AG04450 (cell line): ENCODE measurements around the gene FNDC3B. TPM values are rescaled to one million over a fixed set of nuclear protein-coding genes. Genes with fewer than 3 reads are reported as not detected.

Source experiments
- CTCF ChIA-PET: fragments of 300-600, 350-600 bp; formaldehyde crosslinking; extraction: SDS; loops from one replicate; lab custom pipeline; 2022; ENCODE audit warnings: antibody characterized with exemption, inconsistent platforms; lab: Charles Lee
- POLR2A ChIA-PET: fragments of 350-600 bp; formaldehyde crosslinking; extraction: SDS; loops from one replicate; lab custom pipeline; 2021; ENCODE audit warnings: antibody characterized with exemption, inconsistent platforms; lab: Yijun Ruan, JAX
- DNase-seq: peaks from one replicate; pipeline ENCODE4 v3.0.0-alpha.2; 2011; ENCODE audit warnings: low read depth, low spot score
- H3K27ac ChIP-seq: one replicate; pipeline ENCODE4 v1.5.1; 2012; ENCODE audit warnings: low read depth, low read length, control low read depth
- H3K27me3 ChIP-seq: one replicate; pipeline ENCODE4 v1.6.0; 2012; ENCODE audit warnings: low read length; ENCODE audit not compliant: control insufficient read depth, insufficient read depth
- H3K4me3 ChIP-seq: 2 replicates; pipeline ENCODE4 v1.5.1; 2011; ENCODE audit warnings: mild to moderate bottlenecking, low read depth, low read length, control low read depth
- H3K9me3 ChIP-seq: 2 replicates; pipeline ENCODE4 v1.5.1; 2012; ENCODE audit warnings: low read length; ENCODE audit not compliant: control insufficient read depth, insufficient read depth
- CTCF ChIP-seq: IDR thresholded peaks from 2 replicates; pipeline ENCODE4 v1.5.1; 2011; ENCODE audit warnings: low read depth, low read length, control low read depth, inconsistent platforms
- polyA plus RNA-seq: library from polyadenylated mRNA; depleted of rRNA; stranded (reverse); fragments of >200 nt; gene quantifications from 2 replicates; pipeline ENCODE4 v1.2.3, GENCODE V29; 2011

FNDC3B gene
- polyA plus RNA-seq, 1 experiment: 39.5 TPM

- Histone ChIP-seq H3K4me3 (no peak overlapping the region), H3K9me3 (no peaks in the 10 kb centered on the region), H3K27me3 (no peaks in the 10 kb centered on the region), H3K27ac (no peak overlapping the region)
- DNase-seq: no peak
- POLR2A ChIA-PET: no interaction called here
- CTCF ChIA-PET: interaction anchor here (0.6 to 4.6 kb wide), 23 partner anchors 8 to 728 kb away, joined by 3 to 59 read pairs (median 3); no protein-coding TSS in a partner anchor
- TF ChIP-seq CTCF: no peak
Measured at GRCh38 chr3:172342097-172342659, 302.8 kb downstream of the FNDC3B start.

DNA sequence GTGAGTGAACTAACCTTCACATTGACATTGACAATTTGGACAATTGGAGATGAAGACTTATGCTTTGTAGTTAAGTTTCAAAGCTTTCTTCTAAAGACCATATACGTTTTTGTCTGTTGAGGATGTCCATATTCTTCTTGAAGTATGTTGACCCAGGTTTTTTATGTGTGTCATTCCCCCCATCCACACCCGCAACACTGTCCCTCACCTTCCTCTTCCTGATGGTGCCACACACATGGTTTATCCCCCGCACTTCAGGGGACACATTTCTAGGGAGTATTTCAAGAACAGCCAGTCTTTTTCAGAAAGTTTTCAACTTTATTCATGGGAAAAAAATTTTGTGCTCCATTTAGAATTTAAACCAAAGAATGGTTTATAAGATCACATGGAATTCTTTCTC is 303.7 kb downstream of the FNDC3B start:
- CTCF ChIA-PET: interaction anchor here (1.0 to 4.6 kb wide), 2 partner anchors 11 to 324 kb away, joined by 3 to 59 read pairs; no protein-coding TSS in a partner anchor
- H3K4me3 ChIP-seq: no peak overlapping the region
- POLR2A ChIA-PET: no interaction called here
- no peaks in the 10 kb centered on the region for H3K9me3 ChIP-seq
- DNase-seq: no peak
- TF ChIP-seq CTCF: no peak
- H3K27me3 ChIP-seq: no peaks in the 10 kb centered on the region
- H3K27ac ChIP-seq: no peak overlapping the region

GRCh38 chr3:172343979-172344378 is 304.6 kb downstream of the FNDC3B start:
- H3K9me3 ChIP-seq: no peaks in the 10 kb centered on the region
- H3K27ac ChIP-seq: no peak overlapping the region
- ChIA-PET CTCF (interaction anchor here (0.6 to 4.6 kb wide), 4 partner anchors 12 to 55 kb away, joined by 3 to 59 read pairs (median 10); no protein-coding TSS in a partner anchor), POLR2A (no interaction called here)
- TF ChIP-seq CTCF: no peak
- no peak overlapping the region for H3K4me3 ChIP-seq
- H3K27me3 ChIP-seq: no peaks in the 10 kb centered on the region
- no peak for DNase-seq

GRCh38 chr3:172346161-172346560 is 306.8 kb downstream of the FNDC3B start:
- no peak for TF ChIP-seq CTCF
- H3K9me3 ChIP-seq: no peaks in the 10 kb centered on the region
- CTCF ChIA-PET: interaction anchor here (1.5 to 2.8 kb wide), 2 partner anchors 14 to 321 kb away, joined by 7 to 17 read pairs; no protein-coding TSS in a partner anchor
- POLR2A ChIA-PET: no interaction called here
- no peak overlapping the region for H3K4me3 ChIP-seq
- H3K27ac ChIP-seq: no peak overlapping the region
- DNase-seq: no peak
- H3K27me3 ChIP-seq: no peaks in the 10 kb centered on the region
